Activated naive CD4-positive, alpha-beta T cell treated with anti-CD3 and anti-CD28 coated beads, Interleukin-2, amount 50 U/mL, for 24 hours (primary cell): Measurements from ENCODE around the gene STAMBPL1.

Source experiments
- H3K27ac Mint-ChIP-seq: one replicate; pipeline ENCODE4 v1.8.0; 2021; ENCODE audit warnings: mild to moderate bottlenecking, mixed read lengths
- H3K27me3 Mint-ChIP-seq: one replicate; pipeline ENCODE4 v1.8.0; 2021; ENCODE audit warnings: mixed read lengths
- H3K36me3 Mint-ChIP-seq: one replicate; pipeline ENCODE4 v1.8.0; 2021; ENCODE audit warnings: mixed read lengths
- H3K4me1 Mint-ChIP-seq: one replicate; pipeline ENCODE4 v1.8.0; 2021; ENCODE audit warnings: mixed read lengths
- H3K4me3 Mint-ChIP-seq: one replicate; pipeline ENCODE4 v1.8.0; 2021; ENCODE audit warnings: mild to moderate bottlenecking, mixed read lengths
- H3K9me3 Mint-ChIP-seq: one replicate; pipeline ENCODE4 v1.8.0; 2021; ENCODE audit warnings: mixed read lengths

STAMBPL1 gene

GRCh38 chr10:88896994-88897853 lies 17.2 kb downstream of the STAMBPL1 start:
- Mint-ChIP-seq H3K4me1 (peaks cover 82% of the 10 kb centered on the region), H3K27me3 (no peaks in the 10 kb centered on the region), H3K27ac (peak overlapping the region; percentile 74), H3K4me3 (peak overlapping the region; percentile 65), H3K9me3 (no peaks in the 10 kb centered on the region), H3K36me3 (peaks cover 10% of the 10 kb centered on the region)

DNA sequence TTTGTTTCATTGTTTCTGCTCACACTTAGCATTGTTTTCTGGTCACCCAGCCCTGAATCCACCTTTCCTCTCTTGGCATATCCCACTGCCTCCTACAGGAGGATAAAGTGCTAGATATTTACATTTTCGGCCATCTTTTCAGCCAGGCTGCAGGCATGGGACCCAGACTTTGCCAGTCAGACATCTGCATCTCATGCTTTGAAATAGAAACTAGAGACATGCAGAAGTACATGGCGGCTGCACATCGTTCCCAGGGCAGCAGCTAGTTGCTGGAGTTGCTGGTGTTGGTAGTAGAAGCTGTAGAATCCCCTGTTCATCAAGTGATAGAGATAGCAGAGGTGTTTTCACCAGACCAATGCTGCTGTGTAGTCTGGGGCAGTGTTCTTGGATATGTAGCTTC lies 18.7 kb downstream of the STAMBPL1 start:
- H3K4me3 Mint-ChIP-seq = no peak overlapping the region
- H3K9me3 Mint-ChIP-seq = no peaks in the 10 kb centered on the region
- peaks cover 78% of the 10 kb centered on the region for H3K4me1 Mint-ChIP-seq
- no peaks in the 10 kb centered on the region for H3K27me3 Mint-ChIP-seq
- peak overlapping the region; percentile 76 for H3K27ac Mint-ChIP-seq
- peaks cover 15% of the 10 kb centered on the region for H3K36me3 Mint-ChIP-seq

GRCh38 chr10:88899886-88900285 lies 19.8 kb downstream of the STAMBPL1 start:
- peaks cover 15% of the 10 kb centered on the region for H3K36me3 Mint-ChIP-seq
- H3K4me1 Mint-ChIP-seq = peaks cover 70% of the 10 kb centered on the region
- H3K9me3 Mint-ChIP-seq = no peaks in the 10 kb centered on the region
- peak overlapping the region; percentile 80 for H3K27ac Mint-ChIP-seq
- no peaks in the 10 kb centered on the region for H3K27me3 Mint-ChIP-seq
- no peak overlapping the region for H3K4me3 Mint-ChIP-seq

DNA sequence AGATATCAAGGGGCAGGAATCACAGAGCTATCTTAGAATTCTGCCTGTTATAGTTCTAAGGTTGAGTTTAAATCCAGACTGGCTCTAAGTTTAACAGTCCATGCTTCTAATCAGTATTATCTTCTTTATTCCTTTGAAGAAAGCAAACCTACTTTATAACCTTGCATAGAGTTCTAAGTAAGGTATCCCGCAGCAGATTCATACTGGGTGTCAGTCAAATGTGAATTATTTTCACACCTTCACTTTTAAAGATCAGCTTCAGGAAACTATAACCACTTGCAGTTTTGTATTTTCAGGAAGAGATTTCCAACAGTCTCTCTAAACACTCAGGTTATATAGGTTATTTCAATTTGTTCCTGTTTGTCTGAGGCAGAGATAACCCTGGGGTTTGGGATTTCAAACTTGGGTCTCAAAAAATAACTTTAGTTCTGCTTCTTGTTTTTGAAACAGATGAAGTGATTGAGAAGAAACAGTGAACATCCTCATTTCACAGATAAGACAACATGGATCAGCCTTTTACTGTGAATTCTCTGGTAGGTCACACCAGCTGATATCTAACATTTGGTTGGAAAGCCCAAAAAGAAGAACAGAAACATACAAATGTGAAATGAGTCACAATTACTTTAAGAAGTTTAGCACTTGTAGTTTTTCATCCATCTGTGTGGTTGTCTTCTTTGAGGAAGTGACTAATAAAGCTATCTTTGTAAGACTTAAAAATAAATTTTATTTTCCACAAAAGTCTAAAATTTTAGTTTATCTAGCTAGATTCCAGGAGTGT lies 21.4 kb downstream of the STAMBPL1 start:
- H3K27me3 Mint-ChIP-seq = no peaks in the 10 kb centered on the region
- peaks cover 18% of the 10 kb centered on the region for H3K36me3 Mint-ChIP-seq
- no peaks in the 10 kb centered on the region for H3K9me3 Mint-ChIP-seq
- H3K4me3 Mint-ChIP-seq = peak overlapping the region; percentile 47
- H3K27ac Mint-ChIP-seq = peak overlapping the region; percentile 88
- H3K4me1 Mint-ChIP-seq = peaks cover 57% of the 10 kb centered on the region

DNA sequence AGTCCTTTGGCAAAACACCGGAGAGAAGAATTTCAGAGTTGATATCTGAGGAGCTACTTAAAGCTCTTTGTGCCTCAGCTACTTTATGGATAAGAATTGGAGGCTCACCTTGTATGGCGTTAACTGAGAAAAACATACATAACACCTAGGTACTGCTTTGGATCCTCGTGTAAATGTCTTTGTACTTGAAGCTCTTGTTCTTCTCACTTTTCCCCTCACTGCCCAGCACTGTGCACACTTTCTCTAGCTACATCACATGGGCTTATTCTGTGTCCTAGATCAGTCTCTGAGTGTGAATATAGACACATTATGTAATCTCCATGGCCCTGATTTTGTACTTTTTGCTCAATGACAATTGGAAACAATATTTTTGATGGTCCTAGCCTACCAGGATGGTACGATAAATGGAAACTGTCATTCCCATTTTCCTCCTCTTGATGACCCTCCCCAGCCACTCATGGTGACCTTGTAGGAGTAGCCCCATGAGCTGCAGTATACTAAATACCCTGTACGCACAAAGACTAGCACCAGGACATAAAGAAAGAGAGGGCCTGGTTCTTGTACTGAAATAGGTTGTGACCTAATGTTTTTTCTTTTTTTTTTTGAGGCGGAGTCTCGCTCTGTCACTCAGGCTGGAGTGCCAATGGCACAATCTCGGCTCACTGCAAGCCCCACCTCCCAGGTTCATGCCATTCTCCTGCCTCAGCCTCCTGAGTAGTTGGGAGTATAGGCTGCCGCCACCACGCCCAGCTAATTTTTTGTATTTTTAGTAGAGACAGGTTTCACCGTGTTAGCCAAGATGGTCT lies 22.1 kb downstream of the STAMBPL1 start:
- Mint-ChIP-seq H3K27me3 (no peaks in the 10 kb centered on the region), H3K36me3 (peaks cover 18% of the 10 kb centered on the region), H3K4me1 (peaks cover 53% of the 10 kb centered on the region), H3K4me3 (peak overlapping the region; percentile 47), H3K27ac (peak overlapping the region; percentile 88), H3K9me3 (no peaks in the 10 kb centered on the region)

- peaks cover 51% of the 10 kb centered on the region for H3K4me1 Mint-ChIP-seq
- peaks cover 16% of the 10 kb centered on the region for H3K36me3 Mint-ChIP-seq
- H3K4me3 Mint-ChIP-seq = no peak overlapping the region
- H3K27ac Mint-ChIP-seq = peak overlapping the region; percentile 90
- H3K9me3 Mint-ChIP-seq = no peaks in the 10 kb centered on the region
- H3K27me3 Mint-ChIP-seq = no peaks in the 10 kb centered on the region
Observed at GRCh38 chr10:88903715-88904114, 23.7 kb downstream of the STAMBPL1 start.

DNA sequence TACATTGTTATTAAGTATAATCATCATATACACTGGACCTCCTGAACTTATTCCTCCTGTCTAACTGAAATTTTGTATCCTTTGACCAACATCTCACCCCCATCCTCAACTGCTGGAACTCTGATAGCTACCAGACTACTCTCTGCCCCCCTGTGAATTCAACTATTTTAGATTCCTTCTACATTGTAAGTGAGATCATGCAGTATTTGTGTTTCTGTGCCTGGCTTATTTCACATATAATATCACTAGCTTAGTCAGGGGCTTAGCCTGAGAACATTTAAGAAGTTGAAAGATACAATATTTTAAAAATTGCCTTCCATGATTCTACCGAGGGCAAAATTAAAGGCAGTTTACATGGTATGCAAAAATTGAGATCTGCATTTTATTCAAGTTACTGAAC lies 26.9 kb downstream of the STAMBPL1 start:
- Mint-ChIP-seq H3K36me3 (peaks cover 17% of the 10 kb centered on the region), H3K27me3 (no peaks in the 10 kb centered on the region), H3K9me3 (no peaks in the 10 kb centered on the region), H3K4me1 (peaks cover 30% of the 10 kb centered on the region), H3K27ac (peak overlapping the region; percentile 10), H3K4me3 (no peak overlapping the region)

DNA sequence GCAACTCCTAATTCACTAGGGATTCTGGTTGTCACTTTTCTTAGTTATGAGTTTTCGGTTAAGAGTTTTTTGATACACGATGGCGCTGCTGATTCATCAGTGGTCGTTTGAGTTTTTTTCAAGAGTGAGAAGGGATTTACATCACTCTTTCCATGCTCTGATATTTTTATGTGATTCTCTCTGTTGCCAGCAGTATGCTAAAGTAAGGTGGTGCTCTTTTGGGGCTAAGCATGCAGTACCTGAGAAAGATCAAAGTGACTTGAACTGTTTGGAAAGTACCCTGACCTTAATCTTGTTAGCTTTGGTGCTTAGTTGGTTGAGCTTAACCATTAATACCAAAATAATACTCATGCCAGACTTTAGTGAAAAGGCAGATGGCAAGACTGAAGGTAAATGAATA lies 28.1 kb downstream of the STAMBPL1 start:
- H3K27ac Mint-ChIP-seq = peak overlapping the region; percentile 73
- H3K9me3 Mint-ChIP-seq = no peaks in the 10 kb centered on the region
- peak overlapping the region; percentile 34 for H3K4me3 Mint-ChIP-seq
- peaks cover 23% of the 10 kb centered on the region for H3K4me1 Mint-ChIP-seq
- H3K27me3 Mint-ChIP-seq = no peaks in the 10 kb centered on the region
- H3K36me3 Mint-ChIP-seq = peaks cover 19% of the 10 kb centered on the region

- H3K4me1 Mint-ChIP-seq = peaks cover 21% of the 10 kb centered on the region
- H3K4me3 Mint-ChIP-seq = no peak overlapping the region
- no peaks in the 10 kb centered on the region for H3K9me3 Mint-ChIP-seq
- H3K36me3 Mint-ChIP-seq = peaks cover 12% of the 10 kb centered on the region
- no peaks in the 10 kb centered on the region for H3K27me3 Mint-ChIP-seq
- H3K27ac Mint-ChIP-seq = no peak overlapping the region
Observed at GRCh38 chr10:88911116-88911515, 31.1 kb downstream of the STAMBPL1 start.

GRCh38 chr10:88911851-88912250 lies 31.8 kb downstream of the STAMBPL1 start:
- no peak overlapping the region for H3K27ac Mint-ChIP-seq
- H3K4me1 Mint-ChIP-seq = peaks cover 19% of the 10 kb centered on the region
- no peak overlapping the region for H3K4me3 Mint-ChIP-seq
- H3K27me3 Mint-ChIP-seq = no peaks in the 10 kb centered on the region
- no peaks in the 10 kb centered on the region for H3K9me3 Mint-ChIP-seq
- H3K36me3 Mint-ChIP-seq = peaks cover 11% of the 10 kb centered on the region

GRCh38 chr10:88913127-88913526 lies 33.1 kb downstream of the STAMBPL1 start:
- Mint-ChIP-seq H3K27ac (no peak overlapping the region), H3K27me3 (no peaks in the 10 kb centered on the region), H3K4me3 (no peak overlapping the region), H3K36me3 (peaks cover 9% of the 10 kb centered on the region), H3K9me3 (no peaks in the 10 kb centered on the region), H3K4me1 (peaks cover 10% of the 10 kb centered on the region)

GRCh38 chr10:88913788-88914187 lies 33.7 kb downstream of the STAMBPL1 start:
- Mint-ChIP-seq H3K4me3 (no peak overlapping the region), H3K36me3 (peaks cover 8% of the 10 kb centered on the region), H3K27me3 (no peaks in the 10 kb centered on the region), H3K4me1 (peaks cover 3% of the 10 kb centered on the region), H3K9me3 (no peaks in the 10 kb centered on the region), H3K27ac (no peak overlapping the region)

- H3K27ac Mint-ChIP-seq = no peak overlapping the region
Observed at GRCh38 chr10:88915781-88916180, 35.7 kb downstream of the STAMBPL1 start.

DNA sequence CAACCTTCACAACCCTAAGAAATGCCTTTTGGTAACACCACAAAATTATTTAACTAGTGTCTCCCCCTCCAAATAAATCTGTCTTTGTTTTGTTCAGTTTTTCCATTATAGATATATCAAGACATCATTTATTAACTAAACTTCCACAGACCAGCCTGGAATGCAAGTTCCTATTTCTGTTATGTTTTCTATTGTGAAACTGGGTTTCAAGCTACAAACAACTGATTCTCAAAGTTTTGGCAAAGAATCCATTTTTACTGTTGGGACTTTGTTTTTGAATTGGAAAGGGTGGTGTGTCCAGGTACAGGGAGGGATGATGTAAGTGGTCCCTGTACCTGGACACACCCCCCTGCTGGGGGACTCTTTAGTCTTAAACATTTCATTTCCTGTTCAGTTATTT lies 36.2 kb downstream of the STAMBPL1 start:
- H3K36me3 Mint-ChIP-seq = peaks cover 6% of the 10 kb centered on the region
- H3K27me3 Mint-ChIP-seq = no peaks in the 10 kb centered on the region
- H3K27ac Mint-ChIP-seq = no peak overlapping the region
- no peak overlapping the region for H3K4me3 Mint-ChIP-seq
- no peaks in the 10 kb centered on the region for H3K4me1 Mint-ChIP-seq
- H3K9me3 Mint-ChIP-seq = no peaks in the 10 kb centered on the region

More at GRCh38 chr10:88915781-88916180, 35.7 kb downstream of the STAMBPL1 start:
- Mint-ChIP-seq H3K4me3 (no peak overlapping the region), H3K27me3 (no peaks in the 10 kb centered on the region), H3K4me1 (no peaks in the 10 kb centered on the region), H3K9me3 (no peaks in the 10 kb centered on the region), H3K36me3 (peaks cover 6% of the 10 kb centered on the region)

DNA sequence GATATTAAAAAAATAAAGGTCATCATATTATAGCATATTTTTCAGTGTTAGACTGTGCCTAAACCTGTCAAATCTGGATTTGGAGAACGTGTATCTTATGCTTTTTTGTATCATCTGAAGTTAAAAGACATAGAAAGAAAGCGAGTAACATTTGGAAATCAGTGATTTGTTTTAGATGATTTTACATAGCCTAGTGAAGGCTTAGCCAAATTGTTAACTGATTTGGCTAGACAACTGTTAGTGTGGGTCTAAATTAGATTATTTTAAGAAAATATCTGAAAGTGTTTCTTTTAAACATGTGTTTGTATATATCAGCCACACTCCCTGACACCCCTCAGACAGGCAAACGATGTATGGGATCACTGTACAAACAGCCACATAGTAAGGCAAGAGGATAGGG lies 36.9 kb downstream of the STAMBPL1 start:
- Mint-ChIP-seq H3K4me3 (no peak overlapping the region), H3K9me3 (no peaks in the 10 kb centered on the region), H3K27ac (no peak overlapping the region), H3K27me3 (no peaks in the 10 kb centered on the region), H3K36me3 (peaks cover 4% of the 10 kb centered on the region), H3K4me1 (no peaks in the 10 kb centered on the region)
